Measurements from ENCODE around the gene STARD5. TPM values are rescaled to one million over a fixed set of nuclear protein-coding genes. Genes with fewer than 3 reads are reported as not detected.

Gene STARD5
- total RNA-seq, 4 donors from 2014 or later, result 1.5 to 11.3 (median 8.5) TPM

GRCh38 chr15:81270188-81270587 lies 53.8 kb downstream of the STARD5 start:
- Histone ChIP-seq H3K27ac (no peak overlapping the region), H3K9me3 (no peaks in the 10 kb centered on the region), H3K4me3 (replicated peaks in 1 of 3) (no peak overlapping the region), H3K4me1 (peaks cover 5 to 14% of the 10 kb centered on the region in 2 donors), H3K36me3 (no peaks in the 10 kb centered on the region), H3K27me3 (no peaks in the 10 kb centered on the region)
- DNase-seq, result no peak
- WGBS, 2 donors, result 86 to 90% methylated on average over 3 of the region's 3 CpGs
- intact Hi-C loops (cut with DNase I), result no loop called here
- TF ChIP-seq, protein P1, sequence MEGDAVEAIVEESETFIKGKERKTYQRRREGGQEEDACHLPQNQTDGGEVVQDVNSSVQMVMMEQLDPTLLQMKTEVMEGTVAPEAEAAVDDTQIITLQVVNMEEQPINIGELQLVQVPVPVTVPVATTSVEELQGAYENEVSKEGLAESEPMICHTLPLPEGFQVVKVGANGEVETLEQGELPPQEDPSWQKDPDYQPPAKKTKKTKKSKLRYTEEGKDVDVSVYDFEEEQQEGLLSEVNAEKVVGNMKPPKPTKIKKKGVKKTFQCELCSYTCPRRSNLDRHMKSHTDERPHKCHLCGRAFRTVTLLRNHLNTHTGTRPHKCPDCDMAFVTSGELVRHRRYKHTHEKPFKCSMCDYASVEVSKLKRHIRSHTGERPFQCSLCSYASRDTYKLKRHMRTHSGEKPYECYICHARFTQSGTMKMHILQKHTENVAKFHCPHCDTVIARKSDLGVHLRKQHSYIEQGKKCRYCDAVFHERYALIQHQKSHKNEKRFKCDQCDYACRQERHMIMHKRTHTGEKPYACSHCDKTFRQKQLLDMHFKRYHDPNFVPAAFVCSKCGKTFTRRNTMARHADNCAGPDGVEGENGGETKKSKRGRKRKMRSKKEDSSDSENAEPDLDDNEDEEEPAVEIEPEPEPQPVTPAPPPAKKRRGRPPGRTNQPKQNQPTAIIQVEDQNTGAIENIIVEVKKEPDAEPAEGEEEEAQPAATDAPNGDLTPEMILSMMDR (IDR thresholded peaks at IDR 0.05), result no peak
- no peak for TF ChIP-seq POLR2A (IDR thresholded peaks at IDR 0.05)

GRCh38 chr15:81268881-81269601 lies 54.9 kb downstream of the STARD5 start:
- intact Hi-C loops (cut with DNase I), result loop anchor here (5.0 to 10.0 kb wide), 3 partner anchors 117 to 294 kb away; no protein-coding TSS in a partner anchor
- no peaks in the 10 kb centered on the region for H3K27me3 ChIP-seq
- no peak overlapping the region for H3K27ac ChIP-seq

DNA sequence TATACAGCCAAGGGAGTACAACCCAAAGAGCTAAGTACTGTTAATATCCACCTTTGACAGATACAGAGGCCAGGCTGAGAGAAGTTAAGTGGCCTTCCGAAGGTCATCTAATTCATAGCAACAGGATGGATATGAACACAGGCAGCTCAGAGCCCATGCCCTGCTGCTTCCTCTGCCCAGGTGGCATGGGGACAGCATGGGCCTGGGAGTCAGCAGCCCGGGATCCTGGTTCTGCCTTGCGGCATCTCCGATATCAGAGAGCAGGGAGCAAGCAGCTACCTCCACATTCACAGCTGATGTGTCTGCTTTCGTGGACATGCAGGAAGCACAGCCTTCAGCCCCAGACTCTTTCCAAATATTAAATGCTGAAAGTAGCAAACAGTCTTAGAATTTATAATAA lies 55.6 kb downstream of the STARD5 start:
- no peak overlapping the region for H3K27ac ChIP-seq
- H3K36me3 ChIP-seq, result no peaks in the 10 kb centered on the region
- no peaks in the 10 kb centered on the region for H3K27me3 ChIP-seq
- no peaks in the 10 kb centered on the region for H3K9me3 ChIP-seq
- no peak for DNase-seq
- TF ChIP-seq, protein P1 (IDR thresholded peaks at IDR 0.05), result no peak
- no peak for TF ChIP-seq POLR2A (IDR thresholded peaks at IDR 0.05)
- intact Hi-C loops (cut with DNase I), result loop anchor here (5.0 to 10.0 kb wide), 3 partner anchors 116 to 294 kb away; no protein-coding TSS in a partner anchor
- H3K4me1 ChIP-seq, result peaks cover 5 to 9% of the 10 kb centered on the region in 2 donors
- no peak overlapping the region for H3K4me3 ChIP-seq (replicated peaks in 1 of 3)
- 95 to 98% methylated on average over 5 of the region's 5 CpGs for WGBS, 2 donors

More at GRCh38 chr15:81268881-81269601, 54.9 kb downstream of the STARD5 start:
- H3K36me3 ChIP-seq, result no peaks in the 10 kb centered on the region
- no peak overlapping the region for H3K4me3 ChIP-seq (replicated peaks in 1 of 3)
- H3K9me3 ChIP-seq, result no peaks in the 10 kb centered on the region
- 87% methylated on average over 10 of the region's 10 CpGs for WGBS, 2 donors
- peaks cover 5 to 9% of the 10 kb centered on the region in 2 donors for H3K4me1 ChIP-seq
- no peak for DNase-seq
- TF ChIP-seq, protein P1 (IDR thresholded peaks at IDR 0.05), result no peak
- no peak for TF ChIP-seq POLR2A (IDR thresholded peaks at IDR 0.05)

DNA sequence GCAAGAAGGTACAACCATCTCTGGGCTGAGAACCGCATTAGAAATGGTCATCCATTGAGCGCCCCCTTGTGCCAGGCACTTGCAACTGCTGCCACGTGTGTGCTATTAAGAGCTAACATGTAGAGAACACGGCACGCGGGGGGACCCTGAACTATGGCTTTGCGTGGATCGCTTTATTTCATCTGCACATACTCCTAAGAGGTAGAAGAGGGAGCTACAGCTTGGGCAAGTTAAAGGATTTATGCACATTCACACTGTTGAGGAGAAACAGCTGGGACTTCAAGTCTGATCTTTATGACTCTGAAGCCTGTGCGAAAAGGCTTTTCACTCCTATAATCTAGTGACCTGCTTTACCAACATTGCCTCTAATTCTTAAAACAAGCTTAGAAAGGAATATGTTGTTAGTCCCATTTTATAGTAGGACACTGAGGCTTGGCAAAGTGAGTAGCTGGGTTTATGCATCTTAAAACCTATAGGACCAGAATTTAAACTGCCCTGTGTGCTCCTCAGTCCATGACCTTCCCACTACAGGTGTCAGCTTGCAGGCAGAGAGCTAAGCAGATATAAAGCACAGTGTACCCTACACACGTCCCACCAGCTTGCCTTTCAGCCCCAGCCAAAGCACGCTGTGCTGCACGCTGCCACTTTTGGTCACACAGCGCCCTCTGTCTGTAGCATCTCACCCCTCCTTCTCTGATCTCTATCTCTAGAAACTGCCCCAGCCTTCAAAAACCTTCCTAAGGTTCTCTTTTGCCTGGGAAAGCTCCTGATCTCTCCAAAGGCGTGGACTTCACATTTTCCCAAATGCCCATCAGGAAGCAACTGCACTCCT lies 57.8 kb downstream of the STARD5 start:
- H3K4me3 ChIP-seq (replicated peaks in 1 of 3), result no peak overlapping the region
- no peaks in the 10 kb centered on the region for H3K27me3 ChIP-seq
- 6 to 7% methylated on average over 14 of the region's 14 CpGs for WGBS, 2 donors
- intact Hi-C loops (cut with DNase I), result loop anchor here (5.0 to 10.0 kb wide), 3 partner anchors 114 to 291 kb away; no protein-coding TSS in a partner anchor
- H3K27ac ChIP-seq, result no peak overlapping the region
- TF ChIP-seq, protein P1 (IDR thresholded peaks at IDR 0.05), result peak; percentile 77 to 92 (median 79)
- TF ChIP-seq POLR2A (IDR thresholded peaks at IDR 0.05), result no peak
- no peaks in the 10 kb centered on the region for H3K36me3 ChIP-seq
- peaks cover 5 to 9% of the 10 kb centered on the region in 2 donors for H3K4me1 ChIP-seq
- H3K9me3 ChIP-seq, result no peaks in the 10 kb centered on the region
- peak; percentile 78 to 79 for DNase-seq
